RWPE1 (cell line): Measurements from ENCODE around the gene ZNF672.

ENCODE experiments used
- CTCF ChIA-PET: fragments of 350-600 bp; sonication (Branson Sonifier 250); formaldehyde crosslinking; extraction: SDS; loops from one replicate; lab custom pipeline; 2021; lab: Yijun Ruan, JAX
- POLR2A ChIA-PET: fragments of 400-600 bp; formaldehyde crosslinking; extraction: SDS; loops from one replicate; lab custom pipeline; 2020; ENCODE audit warnings: antibody characterized with exemption; ENCODE audit not compliant: low non-redundant PET; lab: Yijun Ruan, JAX
- DNase-seq: peaks from one replicate; pipeline ENCODE4 v3.0.0; 2012; ENCODE audit warnings: low spot score
- H3K27ac ChIP-seq: fragments of 450-650 bp; 2 replicates; pipeline ENCODE4 v1.5.1; 2017
- CTCF ChIP-seq: fragments of 450-650 bp; conservative IDR thresholded peaks from 2 replicates; pipeline ENCODE4 v1.5.1; 2017; ENCODE audit warnings: low read depth, mild to moderate bottlenecking

ZNF672 gene

GRCh38 chr1:248890549-248891498 is 52.8 kb downstream of the ZNF672 start:
- ChIA-PET CTCF (interaction anchor here (0.6 kb wide), 1 partner anchor 64 kb away, joined by 3 read pairs; no protein-coding TSS in a partner anchor), POLR2A (no interaction called here)
- H3K27ac ChIP-seq: no peak overlapping the region
- no peak for TF ChIP-seq CTCF
- no peak for DNase-seq

- DNase-seq: no peak
- ChIA-PET CTCF (no interaction called here), POLR2A (no interaction called here)
- TF ChIP-seq CTCF: no peak
- no peak overlapping the region for H3K27ac ChIP-seq
Observed at GRCh38 chr1:248891758-248892157, 53.7 kb downstream of the ZNF672 start.

- no peak overlapping the region for H3K27ac ChIP-seq
- ChIA-PET CTCF (no interaction called here), POLR2A (no interaction called here)
- no peak for DNase-seq
- no peak for TF ChIP-seq CTCF
Observed at GRCh38 chr1:248892590-248892989, 54.6 kb downstream of the ZNF672 start.

GRCh38 chr1:248894837-248895236 is 56.8 kb downstream of the ZNF672 start:
- no peak overlapping the region for H3K27ac ChIP-seq
- POLR2A ChIA-PET: no interaction called here
- TF ChIP-seq CTCF: no peak
- no peak for DNase-seq
- CTCF ChIA-PET: no interaction called here

- no peak for DNase-seq
- H3K27ac ChIP-seq: no peak overlapping the region
- TF ChIP-seq CTCF: no peak
- CTCF ChIA-PET: interaction anchor here (0.7 kb wide), 1 partner anchor 282 kb away, joined by 4 read pairs; no protein-coding TSS in a partner anchor
- POLR2A ChIA-PET: no interaction called here
Observed at GRCh38 chr1:248897412-248898337, 59.7 kb downstream of the ZNF672 start.
